Activated naive CD4-positive, alpha-beta T cell (primary cell): ENCODE measurements around the gene DAD1.
A peak's percentile ranks its signal among the peaks of the same experiment; 100 is the strongest.
"Not testable (repeated sequence)": the region's sequence is repeated elsewhere in the genome, so short reads cannot be mapped to it uniquely, and the experiment has no call there.

Experiments
- DNase-seq, 4 experiments: peaks; one replicate each; lab custom pipeline; 2025; lab: John Stamatoyannopoulos, UW

DAD1 gene

DNA sequence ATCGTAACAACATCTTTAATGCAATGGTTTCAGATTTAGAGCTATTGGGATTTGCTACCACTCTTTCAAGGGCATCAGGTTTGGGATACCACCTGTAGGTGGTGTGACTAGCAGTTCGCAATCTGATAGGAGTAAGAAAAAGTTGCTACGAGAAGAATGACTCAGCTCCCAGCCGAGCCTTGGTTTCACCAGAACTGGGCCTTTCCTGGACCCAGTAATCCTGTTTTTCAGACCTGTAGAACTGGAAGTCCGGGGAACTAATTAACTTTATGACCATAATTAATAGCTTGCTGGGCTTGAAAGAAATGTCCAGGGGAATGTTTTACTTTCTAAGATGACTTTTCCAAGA is 9.8 kb upstream of the DAD1 start:
- no peak for DNase-seq

DNA sequence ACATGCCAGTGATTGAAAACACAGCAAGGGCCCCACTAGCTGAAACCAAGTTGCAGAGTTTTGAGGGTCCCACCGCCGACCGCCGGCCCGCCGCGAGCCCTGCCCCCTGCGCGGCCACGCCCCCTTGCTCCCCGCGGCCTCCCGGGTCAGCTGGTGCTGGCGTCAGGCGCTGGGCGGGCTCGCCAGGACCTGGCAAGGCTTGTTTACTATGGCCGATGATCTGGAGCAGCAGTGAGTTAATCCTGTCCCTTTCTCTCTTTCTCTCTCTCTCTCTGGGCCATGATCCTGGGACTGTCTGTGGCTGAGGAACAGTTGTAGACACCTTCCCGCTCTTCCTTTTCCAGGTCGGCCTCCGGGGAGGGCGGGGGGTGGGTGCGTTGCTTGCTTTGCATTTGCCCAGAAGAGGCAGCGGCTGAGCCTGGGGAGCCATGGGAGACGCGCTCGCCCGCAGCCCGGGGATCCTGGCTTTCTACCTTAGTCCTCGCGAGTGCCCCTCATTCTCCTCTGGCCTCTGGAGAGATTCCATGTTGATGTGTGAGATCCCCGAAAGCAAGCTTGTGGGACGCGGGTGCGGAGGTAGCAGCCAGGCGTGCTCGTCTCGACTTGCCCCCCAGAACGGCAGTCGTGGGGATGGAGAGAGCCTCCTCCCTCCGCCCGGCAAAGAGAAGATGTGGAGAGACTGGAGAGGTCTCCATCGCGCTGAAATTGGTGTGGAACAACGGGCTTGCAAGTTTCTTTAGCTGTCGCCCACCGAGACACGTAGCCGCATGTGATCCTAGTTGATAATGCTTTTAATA is 9.3 kb upstream of the DAD1 start, which contains the start of gene ABHD4:
Gene ABHD4 (plus strand): TSS at position 202 of the 797 bp plus-strand sequence. CDS start 7 bp downstream, at position 209.
- peak in 2 of 4 experiments; percentile 28 to 47 for DNase-seq

DNA sequence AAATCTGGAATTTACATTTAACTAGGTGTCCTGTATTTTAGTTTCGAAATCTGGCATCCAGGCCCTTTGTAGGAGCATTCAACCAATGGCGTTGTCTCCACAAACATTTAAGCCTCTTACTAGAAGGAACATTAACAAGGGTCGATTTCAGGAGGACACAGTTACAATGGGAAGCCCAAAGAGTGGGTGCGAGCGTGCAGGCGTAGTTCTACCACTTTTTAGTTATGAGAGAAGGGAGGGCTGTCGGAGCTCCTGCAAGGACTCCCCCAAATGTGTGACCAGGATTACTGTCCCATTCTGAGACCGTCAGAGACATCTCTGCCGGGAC is 8.7 kb upstream of the DAD1 start:
- DNase-seq = no peak

DNA sequence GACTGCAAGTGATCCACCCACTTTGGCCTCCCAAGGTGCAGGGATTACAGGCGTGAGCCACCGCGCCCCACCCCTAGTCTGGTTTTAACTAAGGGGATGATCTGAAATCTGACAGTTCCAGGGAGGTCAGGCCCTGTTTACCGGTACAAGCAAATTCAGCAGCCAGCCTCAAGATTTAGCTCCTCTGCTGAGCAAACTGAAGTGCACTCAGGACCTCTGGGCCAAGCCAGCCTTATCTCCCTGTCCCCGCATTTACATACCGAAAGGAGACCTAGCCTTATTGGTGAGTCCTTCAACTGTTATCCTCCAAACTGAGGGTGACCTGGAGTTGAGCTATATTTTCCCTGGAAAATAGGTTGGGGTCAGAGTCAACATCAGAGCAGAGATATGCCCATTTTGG is 8.2 kb upstream of the DAD1 start:
- DNase-seq = no peak

DNA sequence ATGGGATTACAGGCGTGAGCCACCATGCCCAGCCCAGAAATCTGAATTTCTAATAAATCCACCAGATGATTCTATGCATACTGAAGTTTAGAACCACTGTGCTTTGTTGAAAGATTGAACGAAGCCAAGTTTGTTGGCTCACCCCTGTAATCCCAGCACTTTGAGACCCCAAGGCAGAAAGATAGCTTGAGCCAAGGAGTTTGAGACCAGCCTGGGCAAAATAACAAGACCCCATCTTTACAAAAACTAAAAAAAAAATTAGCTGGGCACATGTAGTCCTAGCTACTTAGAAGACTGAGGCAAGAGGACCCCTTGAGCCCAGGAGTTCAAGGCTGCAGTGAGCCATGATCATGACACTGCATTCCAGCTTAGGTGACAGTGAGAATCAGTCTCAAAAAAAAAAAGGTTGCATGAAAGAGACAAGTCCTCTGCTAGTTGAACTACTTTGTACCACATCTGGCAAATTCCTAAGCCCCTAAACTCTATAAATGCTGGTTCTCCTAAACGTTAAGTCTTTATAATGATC is 7.4 kb upstream of the DAD1 start:
- no peak for DNase-seq

DNA sequence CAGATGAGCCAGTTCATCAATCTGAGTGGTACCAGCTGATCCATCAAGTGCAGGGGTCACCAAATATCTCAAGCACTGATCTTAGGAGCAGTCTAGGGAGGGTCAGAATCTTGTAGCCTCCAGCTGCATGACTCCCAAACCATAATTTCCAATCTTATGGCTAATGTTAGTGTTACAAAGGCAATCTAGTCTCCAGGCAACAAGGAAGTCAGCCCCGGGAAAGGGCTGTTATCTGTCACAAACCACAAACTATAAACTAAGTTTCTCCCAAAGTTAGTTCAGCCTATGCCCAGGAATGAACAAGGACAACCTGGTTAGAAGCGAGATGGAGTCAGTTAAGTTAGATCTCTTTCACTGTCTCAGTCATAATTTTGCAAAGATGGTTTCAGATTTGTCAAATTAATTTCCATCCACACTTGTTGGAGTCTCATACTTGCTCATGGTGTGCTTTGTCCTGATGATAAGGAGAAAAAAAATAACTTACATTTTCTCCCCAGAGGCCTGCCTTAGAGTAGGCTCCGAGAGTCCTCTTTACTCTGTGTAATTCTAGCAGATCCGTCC is 5.2 kb upstream of the DAD1 start:
- DNase-seq = no peak

DNA sequence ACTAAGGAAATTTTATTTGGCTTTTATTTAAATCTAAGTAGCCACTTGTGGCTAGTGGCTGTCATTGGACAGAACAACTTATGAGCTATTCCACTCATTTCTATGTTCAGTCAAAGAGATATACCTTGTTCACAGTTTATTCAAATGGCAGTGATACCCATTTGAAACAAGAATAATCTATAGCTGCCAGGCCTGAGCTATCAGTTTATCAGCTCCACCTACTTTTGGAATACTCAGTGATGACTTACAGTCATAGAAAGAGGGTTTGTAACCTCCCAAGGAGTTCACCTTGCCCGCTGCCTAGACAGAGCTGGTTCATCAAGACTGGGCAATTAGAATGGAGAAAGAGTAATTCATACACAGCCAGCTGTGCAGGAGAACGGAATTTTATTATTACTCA is 4.6 kb upstream of the DAD1 start:
- no peak for DNase-seq

DNA sequence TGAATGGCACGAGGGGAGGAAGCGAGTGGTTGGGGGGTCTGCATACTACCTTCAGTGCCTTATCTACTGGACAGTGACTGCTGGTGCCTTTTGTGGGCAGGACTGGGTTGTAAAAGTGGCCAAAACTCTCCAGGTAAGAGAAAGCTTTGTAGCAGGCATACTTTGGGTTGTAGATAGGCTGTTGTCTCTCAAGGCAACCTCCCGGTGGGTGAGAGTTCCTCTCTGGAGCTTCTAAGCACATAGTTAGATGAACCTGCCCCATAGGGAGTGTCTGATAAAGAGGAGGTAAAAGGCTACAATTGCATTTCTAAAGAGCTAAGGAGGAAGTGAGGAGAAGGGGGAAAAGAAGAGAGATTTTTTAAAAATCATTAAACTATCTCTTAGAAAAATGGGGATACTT is 4.2 kb upstream of the DAD1 start:
- DNase-seq = no peak

DNA sequence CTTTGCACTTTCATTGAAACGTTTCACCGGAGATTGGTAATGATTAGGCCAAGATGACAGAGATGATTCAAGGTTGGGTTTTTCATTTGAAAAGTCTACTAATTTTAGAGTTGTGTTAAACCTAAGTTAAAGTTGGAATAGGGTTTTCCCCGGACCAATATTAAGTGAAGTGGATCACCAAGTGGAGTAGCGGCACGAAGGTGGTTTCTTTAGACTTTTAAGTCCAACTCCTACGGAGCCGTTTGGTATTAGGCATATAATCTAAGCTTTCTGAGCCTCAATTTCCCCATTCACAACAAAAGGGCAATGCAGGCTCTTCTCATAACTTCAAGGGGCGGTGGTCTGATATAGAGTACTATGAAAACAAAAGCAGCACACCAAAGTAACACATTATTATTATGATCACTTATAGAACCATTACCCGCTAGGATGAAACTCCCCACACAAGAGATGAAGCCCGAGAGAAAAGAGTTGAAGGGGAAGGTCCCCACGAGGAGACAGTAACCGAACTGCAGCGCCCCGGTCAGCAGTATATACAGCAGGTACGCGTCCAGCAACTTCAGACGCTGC is 413 bp downstream of the DAD1 start:
- no peak for DNase-seq

DNA sequence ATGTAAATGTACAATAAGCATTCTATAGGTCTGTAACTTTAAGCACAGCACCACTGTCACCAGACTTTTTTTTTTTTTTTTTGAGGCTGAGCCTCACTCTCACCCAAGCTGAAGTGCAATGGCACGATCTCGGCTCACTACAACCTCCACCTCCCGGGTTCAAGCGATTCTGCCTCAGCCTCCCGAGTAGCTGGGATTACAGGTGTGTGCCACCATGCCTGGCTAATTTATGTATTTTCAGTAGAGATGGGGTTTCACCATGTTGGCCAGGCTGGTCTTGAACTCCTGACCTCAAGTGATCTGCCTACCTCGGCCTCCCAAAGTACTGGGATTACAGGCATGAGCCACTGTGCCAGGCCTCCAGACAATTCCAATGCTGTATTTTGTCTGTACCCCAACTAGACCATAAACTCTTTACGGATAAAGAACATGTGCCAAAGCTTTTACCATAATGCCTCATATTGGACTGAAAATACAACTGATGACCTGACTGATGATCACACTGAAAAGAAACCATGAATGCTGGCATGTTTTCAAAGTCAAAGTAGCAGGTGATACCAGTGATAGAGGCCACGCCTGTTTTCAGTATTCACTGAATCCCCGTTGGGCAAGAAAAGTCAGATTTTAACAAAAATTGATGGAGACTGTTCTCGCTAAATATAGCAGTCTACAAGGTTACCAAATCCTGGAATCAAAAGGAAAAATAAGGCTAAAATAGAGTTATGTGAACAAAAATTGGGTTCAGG is 1.2 kb downstream of the DAD1 start:
- not testable (repeated sequence) for DNase-seq

DNA sequence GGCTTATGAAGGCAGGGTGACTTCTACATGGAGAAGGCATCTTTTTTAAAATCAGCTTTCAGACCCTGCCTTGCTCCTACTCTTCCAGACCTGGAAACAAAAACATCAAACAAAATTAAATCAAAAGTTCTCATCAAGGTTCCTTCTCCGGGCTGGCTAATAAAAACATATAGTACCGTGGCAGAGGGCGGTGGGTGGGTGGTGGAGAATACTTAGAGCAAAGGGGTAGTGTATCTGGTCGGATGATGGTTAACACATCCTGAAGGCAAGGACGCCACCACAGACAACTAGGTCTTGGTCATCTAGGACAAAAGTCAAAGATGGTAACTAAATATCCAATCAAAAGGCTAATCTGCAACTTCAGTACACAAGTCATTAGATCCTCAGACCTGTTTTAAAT is 1.8 kb downstream of the DAD1 start:
- DNase-seq = no peak

DNA sequence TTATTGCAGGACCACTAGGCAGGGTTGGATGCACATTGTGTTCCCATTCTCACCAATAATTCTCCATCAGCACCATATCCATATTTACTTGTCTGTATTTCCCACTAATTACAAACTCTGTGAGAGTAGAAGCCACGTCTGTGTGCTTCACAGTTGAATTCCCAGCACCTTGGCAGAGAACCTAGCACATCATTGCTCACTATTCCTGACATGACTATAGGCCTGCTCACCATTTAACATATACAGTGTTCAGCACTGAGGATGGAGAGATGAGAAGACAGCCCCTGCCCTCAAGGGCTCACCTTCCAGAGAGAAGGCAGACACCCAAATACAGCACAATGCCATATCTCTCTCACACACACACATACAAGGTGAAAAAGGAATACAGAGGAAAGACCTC is 5.0 kb downstream of the DAD1 start:
- DNase-seq = no peak

DNA sequence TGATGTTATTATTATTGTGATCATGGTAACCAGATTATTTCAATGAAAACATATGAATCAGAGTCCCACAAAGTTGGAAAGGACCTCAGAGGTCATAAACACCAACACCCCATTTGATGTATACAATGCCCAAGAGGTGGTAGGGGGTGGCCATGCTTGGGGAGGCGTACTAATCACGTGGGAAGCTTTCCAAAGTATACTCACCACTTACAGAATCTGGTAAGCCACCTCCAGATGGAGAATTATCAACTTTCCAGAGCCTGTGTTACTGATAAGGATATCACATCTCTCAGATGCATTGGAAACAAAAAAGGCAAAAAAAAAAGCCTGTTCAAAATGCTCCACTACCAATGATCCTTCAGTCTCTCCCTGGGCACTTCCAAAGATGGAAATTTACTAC is 8.4 kb downstream of the DAD1 start:
- no peak for DNase-seq

DNA sequence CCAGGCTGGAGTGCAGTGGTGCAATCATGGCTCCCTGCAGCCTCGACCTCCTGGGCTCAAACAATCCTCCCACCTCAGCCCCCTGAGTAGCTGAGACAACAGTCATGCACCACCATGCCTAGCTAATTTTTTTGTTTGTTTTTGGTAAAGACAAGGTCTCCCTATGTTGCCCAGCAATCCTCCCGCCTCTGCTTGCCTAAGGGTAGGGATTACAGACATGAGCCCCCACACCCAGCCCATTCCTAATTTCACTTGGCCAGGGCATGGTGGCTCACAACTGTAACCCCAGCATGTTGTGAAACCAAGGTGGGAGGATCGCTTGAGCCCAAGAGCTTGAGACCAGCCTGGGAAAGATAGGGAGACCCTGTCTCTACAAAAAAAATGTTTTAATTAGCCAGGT is 9.1 kb downstream of the DAD1 start:
- no peak for DNase-seq

DNA sequence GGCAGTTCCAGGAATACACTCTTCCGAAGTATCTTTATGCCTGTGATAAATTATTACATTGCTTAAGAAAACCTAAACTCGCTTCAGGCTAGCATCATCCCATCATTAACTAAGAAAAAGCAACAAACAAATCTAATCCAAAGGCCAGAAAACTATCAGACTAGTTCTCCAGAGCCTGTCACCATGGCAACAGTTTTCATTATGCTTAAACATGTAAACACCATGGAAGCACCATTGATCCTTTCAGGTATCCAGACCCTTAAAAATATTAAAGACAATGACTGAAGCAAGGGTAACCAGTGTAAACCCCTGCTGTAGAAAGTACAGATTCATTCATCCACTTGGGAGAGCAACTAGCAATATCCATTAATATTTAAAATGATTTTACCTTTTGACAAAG is 9.8 kb downstream of the DAD1 start:
- DNase-seq = no peak

DNA sequence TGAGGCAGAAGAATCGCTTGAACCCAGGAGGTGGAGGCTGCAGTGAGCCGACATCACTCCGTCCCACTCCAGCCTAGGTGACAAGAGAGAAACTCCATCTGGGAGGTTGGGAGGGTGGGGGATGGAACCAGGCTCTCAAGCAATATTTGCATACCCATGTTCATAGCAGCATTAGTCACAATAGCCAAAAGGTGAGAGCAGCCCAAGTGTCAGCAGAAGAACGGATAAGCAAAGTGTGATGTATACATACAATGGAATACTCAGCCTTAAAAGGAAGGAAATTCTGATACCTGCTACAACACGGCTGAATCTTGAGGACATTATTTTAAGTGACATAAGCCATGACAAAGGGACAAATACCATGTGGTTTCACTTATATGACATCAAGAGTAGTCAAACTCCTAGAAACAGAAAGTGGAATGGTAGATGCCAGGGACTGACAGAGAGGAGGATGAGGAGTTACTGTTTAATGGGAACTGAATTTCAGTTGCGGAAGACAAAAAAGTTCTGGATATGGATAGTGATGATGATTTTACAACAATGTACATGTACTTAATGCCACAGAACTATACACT is 11.6 kb downstream of the DAD1 start:
- DNase-seq = no peak

DNA sequence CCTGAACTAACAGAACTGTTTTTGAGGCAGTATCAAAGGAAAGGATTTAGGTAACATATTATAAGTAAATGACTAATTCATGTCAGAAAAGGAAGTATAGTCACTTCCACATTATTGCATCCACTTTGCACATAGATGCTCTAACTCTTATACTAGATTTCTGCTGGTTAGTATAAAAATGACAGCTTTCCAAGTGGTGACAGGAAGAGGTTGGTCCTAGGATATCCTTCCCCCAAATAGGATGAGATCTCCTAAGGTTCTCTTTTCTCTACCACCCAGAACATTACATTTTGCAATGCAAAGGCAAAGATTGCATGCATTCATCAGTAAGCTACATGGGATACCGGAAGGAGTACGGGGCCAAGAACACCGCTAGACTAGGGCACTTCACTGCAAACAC is 15.2 kb downstream of the DAD1 start:
- DNase-seq = no peak

DNA sequence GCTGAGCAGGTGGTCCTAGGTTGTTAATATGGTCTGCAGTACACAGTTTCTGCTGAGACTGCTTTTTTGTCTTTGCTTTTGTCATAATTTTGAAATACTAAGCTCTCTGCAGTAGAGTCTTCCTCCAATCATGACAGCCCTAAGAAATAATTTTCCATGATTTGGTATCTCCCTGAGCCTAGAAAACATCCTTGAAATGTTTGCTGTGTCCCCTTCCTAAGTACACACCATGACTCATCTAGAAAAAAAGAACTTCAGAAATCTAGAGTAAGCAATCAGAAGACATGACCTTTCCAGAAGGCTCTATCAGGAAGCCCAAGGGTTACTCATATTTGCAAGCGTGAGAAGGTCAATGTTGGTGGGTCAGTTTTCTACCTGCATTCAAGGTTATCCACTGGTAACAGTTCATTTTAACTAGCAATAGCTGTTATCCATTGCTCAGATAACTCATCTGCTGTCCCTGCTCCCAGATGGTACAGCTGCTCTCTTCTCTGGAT is 16.4 kb downstream of the DAD1 start:
- no peak for DNase-seq

DNA sequence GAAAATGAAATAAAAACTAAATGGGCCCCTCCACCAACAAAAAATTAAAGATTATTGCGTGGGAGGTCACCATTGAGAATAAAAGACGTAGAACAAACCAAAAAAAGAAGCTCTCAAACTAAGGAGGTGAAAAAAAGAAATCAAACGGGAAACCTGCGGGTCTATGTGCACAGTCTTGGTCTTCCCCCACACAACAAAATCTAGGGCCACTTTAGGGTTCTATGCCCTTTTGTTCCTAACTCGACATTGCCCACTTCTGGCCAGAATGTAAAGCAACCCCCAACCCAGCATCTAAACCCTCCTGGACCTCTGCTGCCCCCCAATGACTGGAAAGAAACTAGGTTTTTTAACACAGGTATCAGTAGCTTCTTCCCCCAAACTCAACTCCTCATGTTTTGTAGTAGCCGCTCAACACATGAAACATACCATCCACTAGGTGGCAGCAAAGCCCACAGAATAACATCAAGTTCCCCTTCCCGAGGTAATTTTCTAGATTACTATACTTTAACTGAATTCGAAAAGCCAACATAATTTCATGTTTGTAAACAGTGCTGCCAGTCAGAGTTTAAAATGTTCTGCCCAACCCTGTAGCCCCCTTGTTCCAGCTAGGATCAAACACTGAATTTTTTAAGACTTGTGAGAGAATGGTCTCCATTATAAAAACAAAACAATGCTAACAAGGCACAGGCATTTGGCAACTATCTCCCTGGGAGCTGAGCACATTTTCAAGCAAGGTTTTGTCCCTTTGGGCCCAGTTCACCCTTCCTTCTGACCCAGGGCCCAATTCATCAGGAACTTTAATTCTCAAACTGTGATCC is 18.7 kb downstream of the DAD1 start:
- DNase-seq = peak in 3 of 4 experiments; percentile 43 to 59 (median 55)

DNA sequence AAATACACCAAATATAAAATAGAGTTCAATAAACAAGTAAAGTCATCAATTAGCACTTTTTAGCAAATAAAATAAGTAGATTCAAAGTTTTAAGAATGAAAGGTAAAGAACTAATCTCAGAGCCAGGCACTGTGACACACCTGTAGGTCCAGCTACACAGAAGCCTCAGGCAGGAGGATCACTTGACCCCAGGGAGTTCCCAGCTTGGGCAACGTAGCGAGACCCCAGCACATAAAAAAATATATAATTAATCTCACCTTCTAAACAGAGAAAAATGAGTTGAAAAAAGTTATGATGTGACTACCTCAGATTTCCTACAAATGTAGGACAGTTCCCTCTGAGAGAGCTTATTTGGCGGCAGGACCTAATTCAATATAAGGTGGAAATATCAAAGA is 19.3 kb downstream of the DAD1 start:
- no peak for DNase-seq

DNA sequence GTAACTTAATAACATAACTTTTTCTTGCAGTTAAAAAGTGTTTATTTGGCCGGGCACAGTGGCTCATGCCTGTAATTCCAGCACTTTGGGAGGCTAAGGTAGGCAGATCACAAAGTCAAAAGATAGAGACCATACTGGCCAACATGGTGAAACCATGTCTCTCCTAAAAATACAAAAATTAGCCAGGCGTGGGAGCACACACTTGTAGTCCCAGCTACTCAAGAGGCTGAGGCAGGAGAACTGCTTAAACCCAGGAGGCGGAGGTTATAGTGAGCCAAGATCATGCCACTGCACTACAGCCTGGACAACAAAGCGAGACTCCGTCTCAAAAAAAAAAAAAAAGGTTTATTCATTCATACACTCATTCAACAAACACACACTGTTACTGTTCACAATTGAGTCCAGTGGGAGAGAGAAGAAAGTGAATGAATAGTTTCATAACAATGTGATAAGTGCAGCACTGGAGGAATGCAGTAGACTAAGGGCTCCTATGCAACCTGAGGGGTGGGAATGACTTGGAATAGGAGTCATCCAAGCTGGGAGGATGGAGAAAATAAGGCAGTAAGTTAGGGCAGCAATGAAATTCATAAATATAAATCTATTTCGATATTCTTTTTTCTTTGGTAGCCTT is 19.8 kb downstream of the DAD1 start:
- no peak for DNase-seq
